ENCODE measurements around the gene SDK1. TPM values are rescaled to one million over a fixed set of nuclear protein-coding genes. Genes with fewer than 3 reads are reported as not detected.

SDK1 gene
- total and polyA plus RNA-seq, 10 of the 15 experiments (the other 5 are each of a cell fraction or from before 2014, with no cell fraction given): 0.14 to 0.33 TPM; not detected in 8

- no peaks in the 10 kb centered on the region; the same call in 2 of the 3 replicates for H3K9me3 ChIP-seq (replicated peaks; ENCODE audit: control insufficient read depth, insufficient read depth, low read length)
- RAD21 ChIA-PET (ENCODE audit: unreplicated experiment): no interaction called here
- no peak overlapping the region for H2AFZ ChIP-seq (ENCODE audit: control insufficient read depth, low read depth, low read length)
- H3K36me3 ChIP-seq (ENCODE audit: control insufficient read depth in 2 of 2, insufficient read depth in 2 of 2, low read length in 1 of 2): no peaks in the 10 kb centered on the region
- H4K20me1 ChIP-seq (ENCODE audit: control insufficient read depth, insufficient read depth): no peaks in the 10 kb centered on the region
- no peak overlapping the region for H3K4me3 ChIP-seq
- no peaks in the 10 kb centered on the region for H3K27me3 ChIP-seq (replicated peaks in 1 of 2; ENCODE audit: control insufficient read depth in 2 of 2, insufficient read depth in 2 of 2, low read length in 1 of 2)
- no peak for FAIRE-seq
- POLR2A ChIA-PET: no interaction called here
- CTCF ChIA-PET: no interaction called here
- no TSS peak for BruUV-seq (replicated peaks)
- no peak overlapping the region for H3K4me2 ChIP-seq (ENCODE audit: control insufficient read depth, insufficient read depth)
- in situ Hi-C loops (cut with MboI) (no loop called here), intact Hi-C loops (cut with micrococcal nuclease; ENCODE audit: unreplicated experiment) (no loop called here)
- no peaks in the 10 kb centered on the region for H3K4me1 ChIP-seq (ENCODE audit: control insufficient read depth, insufficient read depth, low read length)
- ATAC-seq: no peak
- no peak overlapping the region for H3K9ac ChIP-seq (ENCODE audit: control insufficient read depth, insufficient read depth, low read length)
- H3K27ac ChIP-seq (ENCODE audit: control insufficient read depth, insufficient read depth): no peak overlapping the region
- no peak for DNase-seq (ENCODE audit: low read depth, low spot score)
- SMC1A ChIA-PET (ENCODE audit: uncharacterized antibody, unreplicated experiment): no interaction called here
- H3K79me2 ChIP-seq (ENCODE audit: control insufficient read depth, insufficient read depth, low read length): no peaks in the 10 kb centered on the region
- 4% methylated on average over 5 of the region's 10 CpGs for WGBS (ENCODE audit: insufficient coverage, insufficient replicate concordance, low lambda C conversion rate, missing lambda C conversion rate)
- TF ChIP-seq FOXK2 (IDR thresholded peaks at IDR 0.05) (no peak), MXI1 (IDR thresholded peaks at IDR 0.05; ENCODE audit: low read depth, low read length) (no peak), ZBTB33 (IDR thresholded peaks at IDR 0.05) (no peak), POLR2AphosphoS5 (IDR thresholded peaks at IDR 0.05; ENCODE audit: low read length) (no peak), CREM (IDR thresholded peaks at IDR 0.05; ENCODE audit: low read depth) (no peak), CREB1 (IDR thresholded peaks at IDR 0.05; ENCODE audit: low read depth) (no peak), MTA3 (IDR thresholded peaks at IDR 0.05; ENCODE audit: borderline replicate concordance, low read length) (no peak), KLF5 (IDR thresholded peaks at IDR 0.05; ENCODE audit: partially characterized antibody) (no peak), ATF3 (IDR thresholded peaks at IDR 0.05; ENCODE audit: borderline replicate concordance, extremely low read depth, low read depth, low read length) (no peak), NFYB (IDR thresholded peaks at IDR 0.05; ENCODE audit: insufficient read depth, low read depth, low read length) (no peak), NR2C2 (IDR thresholded peaks at IDR 0.05; ENCODE audit: borderline replicate concordance, control insufficient read depth, insufficient read length, low read depth) (no peak), IRF4 (IDR thresholded peaks at IDR 0.05; ENCODE audit: low read depth, low read length) (no peak), RB1 (IDR thresholded peaks at IDR 0.05; ENCODE audit: borderline replicate concordance) (no peak), PBX3 (IDR thresholded peaks at IDR 0.05; ENCODE audit: insufficient replicate concordance, low read depth, low read length) (no peak), PKNOX1 (IDR thresholded peaks at IDR 0.05) (no peak), IRF3 (IDR thresholded peaks at IDR 0.05) (no peak), RBBP5 (conservative IDR thresholded peaks at IDR 0.05) (no peak), USF2 (IDR thresholded peaks at IDR 0.05; ENCODE audit: borderline replicate concordance, low read depth, low read length) (no peak)
Measured at GRCh38 chr7:4209126-4209525, 908.1 kb downstream of the SDK1 start.

All from GM12878 (cell line).